Heart right ventricle (tissue), 16 donors: ENCODE data around the gene KRT222. TPM values are rescaled to one million over a fixed set of nuclear protein-coding genes. Genes with fewer than 3 reads are reported as not detected.

Experiments
- ATAC-seq, 8 donors: fragments of 200-7000 bp; cut with Tn5 transposase; one replicate each; pipeline ENCODE4 v1.9.1; 2020; ENCODE audit warnings: mild to moderate bottlenecking in 8 of 8, moderate library complexity in 8 of 8, moderate number of reproducible peaks in 1 of 8
- DNase-seq, 2 donors: peaks; one replicate each; pipeline ENCODE4 v3.0.0-alpha.2; 2020
- H3K27ac ChIP-seq, 10 donors: fragments of 200-600 bp; sonication (generic) in 2 of 10; one replicate each; pipeline versions ENCODE4 v1.5.0 to v1.8.0; 2020 to 2022; ENCODE audit warnings: mild to moderate bottlenecking in 3 of 10
- H3K27me3 ChIP-seq, 7 donors: fragments of 200-600 bp; one replicate each; pipeline ENCODE4 v1.8.0; 2021 to 2022; ENCODE audit warnings: mild to moderate bottlenecking in 2 of 7
- H3K36me3 ChIP-seq, 9 donors: fragments of 200-600 bp; sonication (generic) in 1 of 9; one replicate each; pipeline versions ENCODE4 v1.5.0 to v1.8.0; 2020 to 2022; ENCODE audit warnings: mild to moderate bottlenecking in 2 of 9
- H3K4me1 ChIP-seq, 9 donors: fragments of 200-600 bp; sonication (generic) in 1 of 9; one replicate each; pipeline versions ENCODE4 v1.5.0 to v1.8.0; 2020 to 2022; ENCODE audit warnings: mild to moderate bottlenecking in 4 of 9
- H3K4me3 ChIP-seq, 10 donors: fragments of 200-600 bp; sonication (generic) in 2 of 10; one replicate each; pipeline versions ENCODE4 v1.5.0 to v1.8.0; 2020 to 2022; ENCODE audit warnings: mild to moderate bottlenecking in 7 of 10, moderate library complexity in 2 of 10
- H3K9me3 ChIP-seq, 11 donors: fragments of 200-600 bp in 10 of 11; sonication (generic) in 2 of 11; one replicate each; pipeline versions ENCODE4 v1.5.0 to v1.8.0; 2013 to 2022; ENCODE audit warnings: mild to moderate bottlenecking in 2 of 11, control low read depth in 1 of 11, moderate library complexity in 1 of 11
- CTCF ChIP-seq, 9 donors: fragments of 200-600 bp; sonication (generic) in 2 of 9; IDR thresholded peaks; one replicate each; pipeline versions ENCODE4 v1.5.0 to v1.8.0; 2021 to 2022; ENCODE audit warnings: antibody characterized with exemption in 9 of 9, mild to moderate bottlenecking in 5 of 9, moderate library complexity in 1 of 9
- WGBS, 2 donors: extraction: QIAGEN DNeasy Blood & Tissue Kit; methylation state at CpG; one replicate each; pipeline ENCODE4 v1.1.7; 2013; ENCODE audit warnings: inconsistent platforms in 1 of 2; 5-methylcytosine and 5-hydroxymethylcytosine counted together
- intact Hi-C, 10 donors: fragments of 100-400 bp; cut with DNase I; formaldehyde crosslinking; loops; one replicate each; pipeline versions ENCODE4 v1.11.1 to v1.14.2; 2022
- polyA plus RNA-seq, 2 donors: library from polyadenylated mRNA; stranded (reverse); fragments of 200-250 nt; gene quantifications; one replicate each; pipeline ENCODE4 v1.2.3, GENCODE V29; 2013
- total RNA-seq, 10 donors: library from RNA; stranded (reverse); fragmentation: NEBNext Ultra II Directional in 3 of 10; extraction: Animal tissue kit (Norgen Biotek cat#: 25700) in 3 of 10; gene quantifications; one replicate each; pipeline versions ENCODE4 v1.2.1 to v1.2.4, GENCODE V29; 2021 to 2023
- donor health status: Arrhythmogenic right ventricular cardiomyopathy.
- donor health status: ischemic (EF 13 %, LVEDD 7.1; RV severe dilation, severe dysfunction).
- donor health status: healthy with polysubstance abuse.
- donor health status: DM: no; HTN: yes; CAD: no.
- donor health status: DM: no; HTN: no; CAD: no.
- donor health status: ischemic (EF 25% LVEDD 6.9; RV normal size, moderate dysfunction).
- donor health status: ischemic (EF 25% LVEDD 5.7; RV mildly dilated, moderate dysfunction).
- donor health status: healthy.
- donor health status: DM: yes; HTN: yes; CAD: no.
- donor health status: Ischemic cardiomyopathy.
- donor health status: ischemic (EF 35%, LVEDD 5.7; RV mildly dilated, moderate dysfunction).
- donor health status: nonischemic (EF 11% LVEDD 7.7; RV severe dilation, severe dysfunction).
- donor health status: DM: yes; HTN: yes; CAD: no.
- donor health status: PGD.
- donor health status: ischemic (EF 29% LVEDD 5.4; RV normal size, mild dysfunction).
- donor health status: nonischemic (EF 23%, LVEDD 6.1; RV moderate dilation, normal function).

The KRT222 gene
- total and polyA plus RNA-seq, 12 donors: 0.07 to 0.57 (median 0.21) TPM; not detected in 7

GRCh38 chr17:40651939-40652338 is 13.0 kb downstream of the KRT222 start:
- intact Hi-C loops: no loop called here
- peaks cover 2 to 14% (median 11%) of the 10 kb centered on the region in 9 donors for H3K4me1 ChIP-seq
- no peaks in the 10 kb centered on the region for H3K36me3 ChIP-seq
- H3K4me3 ChIP-seq: no peak overlapping the region
- DNase-seq (no peak), ATAC-seq (no peak)
- peaks cover 0 to 3% (median 0%) of the 10 kb centered on the region in 7 donors for H3K27me3 ChIP-seq
- no peak for TF ChIP-seq CTCF (IDR thresholded peaks at IDR 0.05)
- WGBS, 2 donors: 66 to 68% methylated on average over 5 of the region's 5 CpGs
- H3K9me3 ChIP-seq: no peaks in the 10 kb centered on the region
- no peak overlapping the region for H3K27ac ChIP-seq

GRCh38 chr17:40648384-40648968 is 16.5 kb downstream of the KRT222 start:
- Histone ChIP-seq H3K9me3 (no peaks in the 10 kb centered on the region), H3K36me3 (peaks cover 0 to 24% (median 8%) of the 10 kb centered on the region in 9 donors), H3K27ac (peak overlapping the region; percentile 96 to 100 (median 99)), H3K4me1 (peaks cover 14 to 48% (median 33%) of the 10 kb centered on the region in 9 donors), H3K27me3 (no peaks in the 10 kb centered on the region), H3K4me3 (peak overlapping the region; percentile 76 to 96 (median 90))
- intact Hi-C loops: no loop called here
- DNase-seq: peak in 1 of 2 donors; percentile 38
- no peak for TF ChIP-seq CTCF (IDR thresholded peaks at IDR 0.05)
- peak; percentile 23 to 75 (median 58) for ATAC-seq
- WGBS, 2 donors: 2% methylated on average over 28 of the region's 28 CpGs

GRCh38 chr17:40647624-40648383 is 17.2 kb downstream of the KRT222 start, which contains the start of gene SMARCE1:
SMARCE1 (minus strand) TSS chr17:40647818; CDS start chr17:40645802, 2,016 bp downstream.
- H3K27me3 ChIP-seq: no peaks in the 10 kb centered on the region
- H3K27ac ChIP-seq: peak within 1 kb of the TSS; percentile 96 to 100 (median 99)
- DNase-seq (peak; percentile 70 to 74), ATAC-seq (peak; percentile 88 to 94 (median 92))
- WGBS, 2 donors: 1% methylated on average over 64 of the region's 64 CpGs
- H3K4me1 ChIP-seq: peaks cover 14 to 48% (median 33%) of the 10 kb centered on the region in 9 donors
- peak within 1 kb of the TSS; percentile 76 to 96 (median 90) for H3K4me3 ChIP-seq
- intact Hi-C loops: no loop called here
- H3K36me3 ChIP-seq: peaks cover 0 to 31% (median 12%) of the 10 kb centered on the region in 9 donors
- no peaks in the 10 kb centered on the region for H3K9me3 ChIP-seq
- no peak for TF ChIP-seq CTCF (IDR thresholded peaks at IDR 0.05)

GRCh38 chr17:40646791-40647623 is 18.0 kb downstream of the KRT222 start:
- Histone ChIP-seq H3K27me3 (no peaks in the 10 kb centered on the region), H3K36me3 (peaks cover 0 to 39% (median 17%) of the 10 kb centered on the region in 9 donors), H3K9me3 (no peaks in the 10 kb centered on the region), H3K4me1 (peaks cover 14 to 48% (median 33%) of the 10 kb centered on the region in 9 donors), H3K27ac (peak overlapping the region; percentile 96 to 100 (median 99)), H3K4me3 (peak overlapping the region; percentile 76 to 96 (median 90))
- intact Hi-C loops: no loop called here
- DNase-seq: no peak
- peak in 7 of 8 donors; percentile 8 to 82 (median 64) for ATAC-seq
- 8 to 9% methylated on average over 18 of the region's 18 CpGs for WGBS, 2 donors
- no peak for TF ChIP-seq CTCF (IDR thresholded peaks at IDR 0.05)
